OCI-LY1 (cell line): ENCODE data around the gene RORB.

Experiments used
- H2AFZ ChIP-seq: fragments of 200-600 bp; sonication (generic), shearing (Covaris generic); 2 replicates; pipeline ENCODE4 v1.6.0; 2014; ENCODE audit warnings: antibody characterized with exemption, mild to moderate bottlenecking, low read length
- H3F3A ChIP-seq: fragments of 200-600 bp; sonication (generic), shearing (Covaris generic); 2 replicates; pipeline ENCODE4 v1.6.0; 2014; ENCODE audit warnings: mild to moderate bottlenecking, antibody characterized with exemption, low read length, moderate library complexity; ENCODE audit not compliant: insufficient read depth
- H3K27ac ChIP-seq: fragments of 200-600 bp; sonication (generic); 2 replicates; pipeline ENCODE4 v1.5.1; 2014; ENCODE audit warnings: low read length, mixed run types, mild to moderate bottlenecking, low read depth; ENCODE audit not compliant: poor library complexity, severe bottlenecking
- H3K27me3 ChIP-seq: fragments of 200-600 bp; sonication (generic); 2 replicates; pipeline ENCODE4 v1.6.0; 2014; ENCODE audit warnings: antibody characterized with exemption, mild to moderate bottlenecking, low read length, moderate library complexity; ENCODE audit not compliant: insufficient read depth
- H3K36me3 ChIP-seq: fragments of 200-600 bp; sonication (generic); 2 replicates; pipeline ENCODE4 v1.6.1; 2014; ENCODE audit warnings: mild to moderate bottlenecking, antibody characterized with exemption, low read length, moderate library complexity, mixed read lengths; ENCODE audit not compliant: insufficient read depth
- H3K4me1 ChIP-seq: fragments of 200-600 bp; sonication (generic); 2 replicates; pipeline ENCODE4 v1.5.1; 2014; ENCODE audit warnings: mild to moderate bottlenecking, low read length, moderate library complexity; ENCODE audit not compliant: insufficient read depth, severe bottlenecking
- H3K4me2 ChIP-seq: fragments of 200-600 bp; sonication (generic), shearing (Covaris generic); 2 replicates; pipeline ENCODE4 v1.6.1; 2014; ENCODE audit warnings: low read length
- H3K4me3 ChIP-seq: fragments of 200-600 bp; sonication (generic); 2 replicates; pipeline ENCODE4 v1.5.1; 2014; ENCODE audit warnings: low read length, low read depth, mild to moderate bottlenecking, mixed read lengths; ENCODE audit not compliant: poor library complexity, severe bottlenecking
- H3K79me2 ChIP-seq: fragments of 200-600 bp; shearing (Covaris generic); 2 replicates; pipeline ENCODE4 v1.6.1; 2016; ENCODE audit warnings: mixed run types, low read length, mixed read lengths; ENCODE audit not compliant: insufficient read depth
- H3K9ac ChIP-seq: fragments of 200-600 bp; sonication (generic), shearing (Covaris generic); 2 replicates; pipeline ENCODE4 v1.6.1; 2014; ENCODE audit warnings: mild to moderate bottlenecking, low read length, mixed read lengths
- H3K9me2 ChIP-seq: fragments of 200-600 bp; sonication (generic), shearing (Covaris generic); 2 replicates; pipeline ENCODE4 v1.6.1; 2014; ENCODE audit warnings: low read depth, mild to moderate bottlenecking, low read length, mixed read lengths
- H3K9me3 ChIP-seq: fragments of 200-600 bp; shearing (Covaris generic); 2 replicates; pipeline ENCODE4 v1.6.1; 2014; ENCODE audit warnings: low read length, mixed read lengths
- H4K20me1 ChIP-seq: fragments of 200-600 bp; sonication (generic), shearing (Covaris generic); 2 replicates; pipeline ENCODE4 v1.6.0; 2016; ENCODE audit warnings: mild to moderate bottlenecking, low read length; ENCODE audit not compliant: insufficient read depth
- EZH2 ChIP-seq: fragments of 200-600 bp; sonication (generic), shearing (Covaris generic); IDR thresholded peaks from 2 replicates; pipeline ENCODE4 v1.8.0; 2017; ENCODE audit warnings: borderline replicate concordance, mixed run types, mild to moderate bottlenecking, antibody characterized with exemption, low read length, moderate library complexity, mixed read lengths
- TF ChIP-seq, protein P1 (sequence below): fragments of 200-600 bp; sonication (generic), shearing (Covaris generic); IDR thresholded peaks from 2 replicates; pipeline ENCODE4 v1.5.1; 2017; ENCODE audit warnings: mild to moderate bottlenecking, antibody characterized with exemption, low read length, moderate library complexity, mixed read lengths

Gene RORB

GRCh38 chr9:74521009-74521408, 23.9 kb downstream of the RORB start:
- H3K4me3 ChIP-seq: no peak overlapping the region
- no peaks in the 10 kb centered on the region for H3K27me3 ChIP-seq

GRCh38 chr9:74524289-74524688, 27.2 kb downstream of the RORB start:
- Histone ChIP-seq H3K9me3 (no peaks in the 10 kb centered on the region), H3K36me3 (no peaks in the 10 kb centered on the region), H4K20me1 (no peaks in the 10 kb centered on the region), H3K27me3 (no peaks in the 10 kb centered on the region), H3K4me3 (no peak overlapping the region), H3K79me2 (no peaks in the 10 kb centered on the region), H3K9me2 (no peaks in the 10 kb centered on the region), H3K27ac (no peak overlapping the region), H3F3A (no peaks in the 10 kb centered on the region), H3K4me1 (no peaks in the 10 kb centered on the region), H3K9ac (no peak overlapping the region), H3K4me2 (no peak overlapping the region), H2AFZ (no peak overlapping the region)
- TF ChIP-seq EZH2: no peak
- TF ChIP-seq, protein P1, sequence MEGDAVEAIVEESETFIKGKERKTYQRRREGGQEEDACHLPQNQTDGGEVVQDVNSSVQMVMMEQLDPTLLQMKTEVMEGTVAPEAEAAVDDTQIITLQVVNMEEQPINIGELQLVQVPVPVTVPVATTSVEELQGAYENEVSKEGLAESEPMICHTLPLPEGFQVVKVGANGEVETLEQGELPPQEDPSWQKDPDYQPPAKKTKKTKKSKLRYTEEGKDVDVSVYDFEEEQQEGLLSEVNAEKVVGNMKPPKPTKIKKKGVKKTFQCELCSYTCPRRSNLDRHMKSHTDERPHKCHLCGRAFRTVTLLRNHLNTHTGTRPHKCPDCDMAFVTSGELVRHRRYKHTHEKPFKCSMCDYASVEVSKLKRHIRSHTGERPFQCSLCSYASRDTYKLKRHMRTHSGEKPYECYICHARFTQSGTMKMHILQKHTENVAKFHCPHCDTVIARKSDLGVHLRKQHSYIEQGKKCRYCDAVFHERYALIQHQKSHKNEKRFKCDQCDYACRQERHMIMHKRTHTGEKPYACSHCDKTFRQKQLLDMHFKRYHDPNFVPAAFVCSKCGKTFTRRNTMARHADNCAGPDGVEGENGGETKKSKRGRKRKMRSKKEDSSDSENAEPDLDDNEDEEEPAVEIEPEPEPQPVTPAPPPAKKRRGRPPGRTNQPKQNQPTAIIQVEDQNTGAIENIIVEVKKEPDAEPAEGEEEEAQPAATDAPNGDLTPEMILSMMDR: no peak

More at GRCh38 chr9:74521009-74521408, 23.9 kb downstream of the RORB start:
- Histone ChIP-seq H3F3A (no peaks in the 10 kb centered on the region), H3K36me3 (no peaks in the 10 kb centered on the region), H3K9ac (no peak overlapping the region), H3K79me2 (no peaks in the 10 kb centered on the region), H3K4me2 (no peak overlapping the region), H4K20me1 (no peaks in the 10 kb centered on the region), H3K4me1 (no peaks in the 10 kb centered on the region), H3K9me2 (no peaks in the 10 kb centered on the region), H2AFZ (no peak overlapping the region), H3K27ac (no peak overlapping the region), H3K9me3 (no peaks in the 10 kb centered on the region)
- TF ChIP-seq, protein P1: no peak
- TF ChIP-seq EZH2: no peak

DNA sequence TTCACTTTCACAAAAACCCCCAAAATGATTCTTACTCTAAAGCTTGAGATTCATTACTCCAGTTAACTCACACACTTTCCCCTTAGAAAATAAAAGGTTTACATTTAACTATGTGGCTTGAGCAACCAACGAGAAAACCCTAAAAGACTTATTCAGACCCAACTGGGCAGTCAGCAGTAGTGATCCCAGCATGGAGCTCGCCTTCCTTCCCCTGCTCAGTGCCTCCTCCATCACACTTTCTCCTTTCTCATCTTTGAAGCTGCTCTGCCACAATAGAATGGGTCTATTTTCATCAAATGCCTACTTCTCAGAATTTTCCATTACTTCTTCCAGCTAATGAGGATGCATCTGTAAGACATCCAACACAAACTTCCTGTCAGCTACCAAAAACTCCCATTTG, 29.1 kb downstream of the RORB start:
- Histone ChIP-seq H3K27ac (no peak overlapping the region), H4K20me1 (no peaks in the 10 kb centered on the region), H2AFZ (no peak overlapping the region), H3K9me2 (no peaks in the 10 kb centered on the region), H3K4me1 (no peaks in the 10 kb centered on the region), H3K4me2 (no peak overlapping the region), H3K9me3 (no peaks in the 10 kb centered on the region), H3K4me3 (no peak overlapping the region), H3F3A (no peaks in the 10 kb centered on the region), H3K27me3 (no peaks in the 10 kb centered on the region), H3K36me3 (no peaks in the 10 kb centered on the region), H3K79me2 (no peaks in the 10 kb centered on the region), H3K9ac (no peak overlapping the region)
- TF ChIP-seq, protein P1: no peak
- TF ChIP-seq EZH2: no peak
